GM18520 (cell line): Measurements from ENCODE around the gene BMF.
"Not testable (repeated sequence)": the region's sequence is repeated elsewhere in the genome, so short reads cannot be mapped to it uniquely, and the experiment has no call there.

Experiments
- ATAC-seq: cut with Tn5 transposase; IDR thresholded peaks from one replicate; pipeline ENCODE4 v1.9.1; 2021; ENCODE audit not compliant: unreplicated experiment

BMF gene

GRCh38 chr15:40128766-40129660, 20.3 kb upstream of the BMF start:
- ATAC-seq, result no peak

GRCh38 chr15:40125950-40126349, 17.3 kb upstream of the BMF start:
- ATAC-seq, result no peak

- ATAC-seq, result not testable (repeated sequence)
Observed at GRCh38 chr15:40124807-40125285, 16.2 kb upstream of the BMF start.

- ATAC-seq, result not testable (repeated sequence)
Observed at GRCh38 chr15:40124333-40124732, 15.7 kb upstream of the BMF start.

- ATAC-seq, result not testable (repeated sequence)
Observed at GRCh38 chr15:40123863-40124262, 15.2 kb upstream of the BMF start.

GRCh38 chr15:40122989-40123388, 14.3 kb upstream of the BMF start:
- not testable (repeated sequence) for ATAC-seq

GRCh38 chr15:40121911-40122638, 13.4 kb upstream of the BMF start:
- no peak for ATAC-seq

GRCh38 chr15:40118473-40118872, 9.8 kb upstream of the BMF start:
- ATAC-seq, result no peak

GRCh38 chr15:40115670-40116093, 7.0 kb upstream of the BMF start:
- peak; percentile 79 for ATAC-seq

- not testable (repeated sequence) for ATAC-seq
Observed at GRCh38 chr15:40115106-40115505, 6.4 kb upstream of the BMF start.

- no peak for ATAC-seq
Observed at GRCh38 chr15:40114218-40114617, 5.5 kb upstream of the BMF start.

- no peak for ATAC-seq
Observed at GRCh38 chr15:40112789-40113188, 4.1 kb upstream of the BMF start.

- no peak for ATAC-seq
Observed at GRCh38 chr15:40111888-40112287, 3.2 kb upstream of the BMF start.

- no peak for ATAC-seq
Observed at GRCh38 chr15:40110866-40111550, 2.3 kb upstream of the BMF start.

- ATAC-seq, result no peak
Observed at GRCh38 chr15:40108061-40108854, 421 bp downstream of the BMF start.

- peak; percentile 34 for ATAC-seq
Observed at GRCh38 chr15:40106203-40107161, 2.2 kb downstream of the BMF start.

GRCh38 chr15:40105517-40106202, 3.0 kb downstream of the BMF start:
- ATAC-seq, result no peak

GRCh38 chr15:40104865-40105516, 3.7 kb downstream of the BMF start:
- no peak for ATAC-seq
